ENCODE results near the gene IQCH. TPM values are rescaled to one million over a fixed set of nuclear protein-coding genes. Genes with fewer than 3 reads are reported as not detected.

Gene IQCH
- total RNA-seq, 1 donor from 2014 or later: 4.3 TPM

GRCh38 chr15:67537771-67538170 is 283.2 kb downstream of the IQCH start:
- no peak for DNase-seq

- DNase-seq: peak; percentile 90
These were observed 288.1 kb downstream of the IQCH start, which contains the start of gene MAP2K5 for GRCh38 chr15:67542420-67543347. MAP2K5 (plus strand) TSS chr15:67542703; CDS start chr15:67543336, 633 bp downstream.

GRCh38 chr15:67543348-67543718 is 288.7 kb downstream of the IQCH start:
- no peak for DNase-seq

- DNase-seq: no peak
These were observed 289.9 kb downstream of the IQCH start for GRCh38 chr15:67544475-67544874.

GRCh38 chr15:67545864-67546263 is 291.3 kb downstream of the IQCH start:
- DNase-seq: no peak

GRCh38 chr15:67547064-67547463 is 292.5 kb downstream of the IQCH start:
- no peak for DNase-seq

GRCh38 chr15:67547836-67548235 is 293.2 kb downstream of the IQCH start:
- DNase-seq: no peak

GRCh38 chr15:67548236-67548852 is 293.8 kb downstream of the IQCH start:
- DNase-seq: peak; percentile 43

GRCh38 chr15:67548862-67549651 is 294.5 kb downstream of the IQCH start:
- DNase-seq: peak; percentile 66

- peak; percentile 52 for DNase-seq
These were observed 295.1 kb downstream of the IQCH start for GRCh38 chr15:67549736-67550135.

- DNase-seq: no peak
These were observed 295.9 kb downstream of the IQCH start for GRCh38 chr15:67550522-67550921.

GRCh38 chr15:67551207-67551743 is 296.7 kb downstream of the IQCH start:
- no peak for DNase-seq

Other genes starting within 250 kb of the IQCH start
- 37.8 TPM for gene SMAD3, start 189.2 kb upstream of the IQCH start, total RNA-seq
- 21.2 TPM for gene AAGAB, start 125 bp upstream of the IQCH start, total RNA-seq

All from tongue (tissue), 2 donors.